B cell (primary cell): ENCODE results near the gene AOC3. TPM values are rescaled to one million over a fixed set of nuclear protein-coding genes. Genes with fewer than 3 reads are reported as not detected.

Experiments
- ATAC-seq: fragments of 200-7000 bp; cut with Tn5 transposase; one replicate; pipeline ENCODE4 v1.10.0; 2021; ENCODE audit warnings: low read depth, mild to moderate bottlenecking, moderate number of reproducible peaks, moderate library complexity
- CTCF ChIA-PET: fragments of 350-600 bp; sonication (Branson Sonifier 250); formaldehyde crosslinking; loops from one replicate; lab custom pipeline; 2021; ENCODE audit warnings: antibody characterized with exemption, inconsistent platforms; lab: Charles Lee
- POLR2A ChIA-PET: fragments of 350-600 bp; sonication (Branson Sonifier 250); formaldehyde crosslinking; loops from one replicate; lab custom pipeline; 2021; ENCODE audit warnings: antibody characterized with exemption; lab: Charles Lee
- DNase-seq: peaks from one replicate; pipeline ENCODE4 v3.0.0; 2013
- H2AFZ ChIP-seq: 2 replicates; pipeline ENCODE4 v1.6.1; 2012; ENCODE audit warnings: mild to moderate bottlenecking, low read depth, low read length; ENCODE audit not compliant: insufficient read depth, poor library complexity, severe bottlenecking
- H3K27ac ChIP-seq, 2 donors: 1 replicate in 1 of 2; 2 replicates in 1 of 2; pipeline ENCODE4 v1.5.1; 2012 to 2013; ENCODE audit warnings: low read length in 2 of 2, mild to moderate bottlenecking in 2 of 2, moderate library complexity in 1 of 2
- H3K27me3 ChIP-seq, 4 experiments: fragments of 200-600 bp in 1 of 4; sonication (generic) in 1 of 4; replicated peaks in 1 of 4; 1 replicate in 2 of 4; 2 replicates in 2 of 4; pipeline versions ENCODE4 v1.6.1 to v1.7.0; 2013 to 2016; ENCODE audit warnings: low read length in 3 of 4, mild to moderate bottlenecking in 2 of 4, mixed read lengths in 1 of 4, moderate library complexity in 1 of 4; ENCODE audit not compliant: insufficient read depth in 4 of 4, control insufficient read depth in 3 of 4; ENCODE audit errors: control extremely low read depth in 1 of 4
- H3K36me3 ChIP-seq, 2 experiments: replicated peaks in 1 of 2; 1 replicate in 1 of 2; 2 replicates in 1 of 2; pipeline versions ENCODE4 v1.6.1 to v1.7.1; 2013; ENCODE audit warnings: low read length in 1 of 2; ENCODE audit not compliant: insufficient read depth in 2 of 2, control insufficient read depth in 1 of 2; ENCODE audit errors: control extremely low read depth in 1 of 2, extremely low read depth in 1 of 2
- H3K4me1 ChIP-seq, 2 donors: fragments of 200-600 bp in 1 of 2; sonication (generic) in 1 of 2; 1 replicate in 1 of 2; 2 replicates in 1 of 2; pipeline versions ENCODE4 v1.5.1 to v1.6.1; 2013 to 2017; ENCODE audit warnings: low read length in 2 of 2; ENCODE audit not compliant: control insufficient read depth in 2 of 2, insufficient read depth in 2 of 2
- H3K4me2 ChIP-seq: replicated peaks from 2 replicates; pipeline ENCODE3; 2012; ENCODE audit warnings: mild to moderate bottlenecking, low read depth, low read length; ENCODE audit not compliant: poor library complexity, severe bottlenecking
- H3K4me3 ChIP-seq, 5 experiments: fragments of 200-600 bp in 1 of 5; sonication (generic) in 1 of 5; 1 replicate in 3 of 5; 2 replicates in 2 of 5; pipeline versions ENCODE4 v1.5.1 to v1.7.0; 2011 to 2016; ENCODE audit warnings: low read length in 4 of 5, mild to moderate bottlenecking in 4 of 5, low read depth in 2 of 5, control low read depth in 1 of 5, moderate library complexity in 1 of 5; ENCODE audit not compliant: insufficient read depth in 1 of 5; ENCODE audit errors: control extremely low read depth in 1 of 5, extremely low read depth in 1 of 5
- H3K79me2 ChIP-seq: fragments of 200-600 bp; sonication (generic); one replicate; pipeline ENCODE4 v1.6.0; 2016; ENCODE audit warnings: low read length; ENCODE audit not compliant: control insufficient read depth, insufficient read depth
- H3K9ac ChIP-seq: fragments of 200-600 bp; sonication (generic); 2 replicates; pipeline ENCODE4 v1.6.1; 2017; ENCODE audit warnings: mild to moderate bottlenecking, low read length, moderate library complexity
- H3K9me3 ChIP-seq, 3 donors: one replicate each; pipeline versions ENCODE4 v1.6.1 to v1.7.1; 2013; ENCODE audit warnings: low read length in 2 of 3; ENCODE audit not compliant: control insufficient read depth in 2 of 3, insufficient read depth in 1 of 3; ENCODE audit errors: control extremely low read depth in 1 of 3
- H4K20me1 ChIP-seq: 2 replicates; pipeline ENCODE4 v1.6.0; 2012; ENCODE audit warnings: mild to moderate bottlenecking, low read length; ENCODE audit not compliant: insufficient read depth, control insufficient read depth, poor library complexity, severe bottlenecking
- H3K27ac Mint-ChIP-seq: one replicate; pipeline ENCODE4 v1.8.0; 2021; ENCODE audit warnings: mixed read lengths
- H3K27me3 Mint-ChIP-seq: one replicate; pipeline ENCODE4 v1.8.0; 2021; ENCODE audit warnings: mixed read lengths
- H3K4me1 Mint-ChIP-seq: one replicate; pipeline ENCODE4 v1.8.0; 2021; ENCODE audit warnings: mixed read lengths
- H3K4me3 Mint-ChIP-seq: one replicate; pipeline ENCODE4 v1.8.0; 2021; ENCODE audit warnings: mixed read lengths
- H3K9me3 Mint-ChIP-seq: one replicate; pipeline ENCODE4 v1.8.0; 2022; ENCODE audit warnings: mixed read lengths; ENCODE audit not compliant: insufficient read depth
- CTCF ChIP-seq: fragments of 200-600 bp; IDR thresholded peaks from one replicate; pipeline ENCODE4 v1.8.0; 2022; ENCODE audit warnings: antibody characterized with exemption, mild to moderate bottlenecking
- EZH2 ChIP-seq: IDR thresholded peaks from 2 replicates; pipeline ENCODE4 v1.6.1; 2012; ENCODE audit warnings: borderline replicate concordance, low read depth, mild to moderate bottlenecking, moderate library complexity, low read length; ENCODE audit not compliant: insufficient read depth, poor library complexity, severe bottlenecking
- WGBS: methylation state at CpG from one replicate; pipeline ENCODE4 v1.1.5; 2013; ENCODE audit warnings: missing lambda C conversion rate; ENCODE audit not compliant: insufficient coverage; 5-methylcytosine and 5-hydroxymethylcytosine counted together
- intact Hi-C: fragments of 100-400 bp; cut with micrococcal nuclease; formaldehyde crosslinking; loops from one replicate; pipeline ENCODE4 v1.10.0; 2022
- polyA plus RNA-seq: library from polyadenylated mRNA; depleted of rRNA; stranded (reverse); fragments of >200 nt; gene quantifications from 2 replicates; pipeline ENCODE4 v1.2.3, GENCODE V29; 2012
- total RNA-seq, 2 donors: library from RNA; stranded (reverse); fragments of 120-200 nt in 1 of 2; gene quantifications; 1 replicate in 1 of 2; 2 replicates in 1 of 2; pipeline versions ENCODE4 v1.2.3 to v1.2.4, GENCODE V29; 2013 to 2022

AOC3 gene
- total and polyA plus RNA-seq, 2 donors (not counting 1 experiment from before 2014, with no cell fraction given) = 1.2 to 1.5 TPM

DNA sequence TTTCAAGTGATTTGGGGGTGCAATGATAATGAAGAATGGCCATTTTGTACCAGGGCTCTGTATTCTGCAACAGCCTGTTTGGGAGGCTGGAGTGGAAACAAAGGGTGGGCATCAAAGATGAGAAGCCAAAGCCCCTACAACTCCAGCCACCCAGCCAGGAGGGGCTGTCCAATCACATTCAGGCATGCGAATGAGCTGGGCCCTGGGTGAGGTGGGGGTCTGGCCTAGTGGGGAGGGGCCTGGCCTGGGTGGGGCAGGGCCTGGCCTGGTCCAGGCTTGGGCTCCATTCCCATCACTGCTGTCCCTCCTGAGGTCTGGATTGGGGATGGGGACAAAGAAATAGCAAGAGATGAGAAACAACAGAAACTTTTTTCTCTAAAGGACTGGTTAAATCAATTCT, 6.4 kb downstream of the AOC3 start:
- intact Hi-C loops = no loop called here
- Mint-ChIP-seq H3K4me3 (no peak overlapping the region), H3K9me3 (no peaks in the 10 kb centered on the region), H3K4me1 (no peaks in the 10 kb centered on the region), H3K27me3 (peaks cover 3% of the 10 kb centered on the region), H3K27ac (no peak overlapping the region)
- TF ChIP-seq CTCF (no peak), EZH2 (no peak)
- H3K9me3 ChIP-seq = no peaks in the 10 kb centered on the region
- WGBS = 100% methylated on average over 1 of the region's 1 CpG
- CTCF ChIA-PET = no interaction called here
- ATAC-seq (no peak), DNase-seq (no peak)
- H3K79me2 ChIP-seq = no peaks in the 10 kb centered on the region
- H3K9ac ChIP-seq = no peak overlapping the region
- H3K36me3 ChIP-seq = no peaks in the 10 kb centered on the region
- POLR2A ChIA-PET = no interaction called here
- peaks cover 0 to 5% (median 0%) of the 10 kb centered on the region in 4 experiments for H3K27me3 ChIP-seq
- H3K4me3 ChIP-seq = no peak overlapping the region
- no peak overlapping the region for H2AFZ ChIP-seq
- no peaks in the 10 kb centered on the region for H3K4me1 ChIP-seq
- no peaks in the 10 kb centered on the region for H4K20me1 ChIP-seq
- no peak overlapping the region for H3K4me2 ChIP-seq
- no peak overlapping the region for H3K27ac ChIP-seq

DNA sequence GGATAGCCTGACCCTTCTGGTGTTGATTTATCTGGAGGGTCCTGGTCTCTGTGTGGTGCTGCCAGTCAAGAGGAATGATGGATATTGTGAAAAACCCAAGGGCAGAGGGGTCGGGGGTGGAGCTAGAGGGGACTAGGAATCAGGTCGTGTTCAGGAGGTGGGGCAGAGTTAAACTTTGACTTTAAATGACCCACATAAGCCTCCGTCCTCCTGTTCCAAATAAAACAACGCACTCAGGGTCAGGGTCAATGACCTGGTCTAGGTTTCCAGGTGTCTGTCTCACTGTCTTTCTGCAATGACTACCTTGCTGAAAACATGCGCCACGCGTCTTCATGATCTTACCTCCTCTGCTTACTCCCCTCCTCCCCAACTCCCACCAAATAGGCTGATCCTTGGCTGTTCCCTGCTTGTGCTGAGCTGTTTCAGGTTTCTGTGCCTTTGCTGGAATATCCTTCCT, 14.7 kb downstream of the AOC3 start:
- Mint-ChIP-seq H3K4me3 (no peak overlapping the region), H3K9me3 (no peaks in the 10 kb centered on the region), H3K27ac (no peak overlapping the region), H3K27me3 (peaks cover 21% of the 10 kb centered on the region), H3K4me1 (no peaks in the 10 kb centered on the region)
- Histone ChIP-seq H4K20me1 (no peaks in the 10 kb centered on the region), H3K4me1 (no peaks in the 10 kb centered on the region), H3K9me3 (peaks cover 0 to 2% (median 0%) of the 10 kb centered on the region in 3 donors), H3K9ac (no peak overlapping the region), H3K79me2 (no peaks in the 10 kb centered on the region), H3K4me3 (no peak overlapping the region), H3K4me2 (no peak overlapping the region), H2AFZ (no peak overlapping the region), H3K27ac (no peak overlapping the region), H3K36me3 (no peaks in the 10 kb centered on the region), H3K27me3 (peaks cover 0 to 8% (median 0%) of the 10 kb centered on the region in 4 experiments)
- intact Hi-C loops = no loop called here
- DNase-seq = no peak
- TF ChIP-seq CTCF = no peak
- no peak for TF ChIP-seq EZH2
- ChIA-PET CTCF (no interaction called here), POLR2A (no interaction called here)
- no peak for ATAC-seq
- whole genome bisulfite sequencing = 82% methylated on average over 7 of the region's 7 CpGs
